ENCODE results near the gene CNTNAP2.

GRCh38 chr7:147308539-147308938, 1191.9 kb downstream of the CNTNAP2 start:
- TF ChIP-seq CTCF (IDR thresholded peaks at IDR 0.05) (no peak), POLR2A (IDR thresholded peaks at IDR 0.05) (no peak)
